ENCODE measurements around the gene RMP24.
"Not testable (repeated sequence)": the region's sequence is repeated elsewhere in the genome, so short reads cannot be mapped to it uniquely, and the experiment has no call there.

Gene RMP24

GRCh38 chr18:36020174-36020711 is 47.8 kb downstream of the RMP24 start:
- H3K4me3 Mint-ChIP-seq = no peak overlapping the region
- WGBS (ENCODE audit: insufficient coverage) = no CpG with 5 or more reads among the region's 3 CpGs

GRCh38 chr18:36023336-36023735 is 50.9 kb downstream of the RMP24 start:
- peaks cover 25 to 38% of the 10 kb centered on the region in 2 donors for H3K36me3 Mint-ChIP-seq
- H3K9me3 Mint-ChIP-seq = no peaks in the 10 kb centered on the region
- Histone ChIP-seq H3K36me3 (replicated peaks in 1 of 2; ENCODE audit: control insufficient read depth in 1 of 2, insufficient read depth in 2 of 2, low read length in 2 of 2) (peaks cover 29 to 34% of the 10 kb centered on the region in 2 donors), H3K4me1 (ENCODE audit: control insufficient read depth in 1 of 2, insufficient read depth in 2 of 2, low read length in 2 of 2) (no peaks in the 10 kb centered on the region), H3K9me3 (replicated peaks in 1 of 2; ENCODE audit: control insufficient read depth in 1 of 2, insufficient read depth in 1 of 2, low read length in 2 of 2) (no peaks in the 10 kb centered on the region), H3K27ac (ENCODE audit: low read depth in 1 of 2, low read length in 2 of 2) (no peak overlapping the region), H3K4me3 (replicated peaks in 1 of 3; ENCODE audit: low read depth in 2 of 3, low read length in 3 of 3) (no peak overlapping the region), H2AFZ (ENCODE audit: insufficient read depth, low read depth, low read length, poor library complexity, severe bottlenecking) (no peak overlapping the region), H4K20me1 (ENCODE audit: insufficient read depth, low read length) (no peaks in the 10 kb centered on the region), H3K4me2 (replicated peaks; ENCODE audit: extremely low read depth, low read length, poor library complexity, severe bottlenecking) (no peak overlapping the region), H3K9ac (ENCODE audit: insufficient read depth, low read length, poor library complexity, severe bottlenecking) (no peak overlapping the region), H3K27me3 (ENCODE audit: control insufficient read depth in 2 of 2, insufficient read depth in 2 of 2, low read length in 2 of 2) (no peaks in the 10 kb centered on the region), H3K79me2 (ENCODE audit: insufficient read depth, low read length) (no peaks in the 10 kb centered on the region)
- H3K27me3 Mint-ChIP-seq (ENCODE audit: low read depth in 3 of 3) = no peaks in the 10 kb centered on the region
- no peak overlapping the region for H3K4me3 Mint-ChIP-seq
- H3K27ac Mint-ChIP-seq = peak overlapping the region in 1 of 7 donors; percentile 61
- no CpG with 5 or more reads among the region's 1 CpG for WGBS (ENCODE audit: insufficient coverage)
- TF ChIP-seq, protein P1, sequence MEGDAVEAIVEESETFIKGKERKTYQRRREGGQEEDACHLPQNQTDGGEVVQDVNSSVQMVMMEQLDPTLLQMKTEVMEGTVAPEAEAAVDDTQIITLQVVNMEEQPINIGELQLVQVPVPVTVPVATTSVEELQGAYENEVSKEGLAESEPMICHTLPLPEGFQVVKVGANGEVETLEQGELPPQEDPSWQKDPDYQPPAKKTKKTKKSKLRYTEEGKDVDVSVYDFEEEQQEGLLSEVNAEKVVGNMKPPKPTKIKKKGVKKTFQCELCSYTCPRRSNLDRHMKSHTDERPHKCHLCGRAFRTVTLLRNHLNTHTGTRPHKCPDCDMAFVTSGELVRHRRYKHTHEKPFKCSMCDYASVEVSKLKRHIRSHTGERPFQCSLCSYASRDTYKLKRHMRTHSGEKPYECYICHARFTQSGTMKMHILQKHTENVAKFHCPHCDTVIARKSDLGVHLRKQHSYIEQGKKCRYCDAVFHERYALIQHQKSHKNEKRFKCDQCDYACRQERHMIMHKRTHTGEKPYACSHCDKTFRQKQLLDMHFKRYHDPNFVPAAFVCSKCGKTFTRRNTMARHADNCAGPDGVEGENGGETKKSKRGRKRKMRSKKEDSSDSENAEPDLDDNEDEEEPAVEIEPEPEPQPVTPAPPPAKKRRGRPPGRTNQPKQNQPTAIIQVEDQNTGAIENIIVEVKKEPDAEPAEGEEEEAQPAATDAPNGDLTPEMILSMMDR (IDR thresholded peaks at IDR 0.05) = no peak
- DNase-seq = no peak
- no peaks in the 10 kb centered on the region for H3K4me1 Mint-ChIP-seq
- intact Hi-C loops (cut with micrococcal nuclease) = no loop called here

More at GRCh38 chr18:36020174-36020711, 47.8 kb downstream of the RMP24 start:
- no peak overlapping the region for H3K9ac ChIP-seq (ENCODE audit: insufficient read depth, low read length, poor library complexity, severe bottlenecking)
- no peak for DNase-seq
- TF ChIP-seq, protein P1 (IDR thresholded peaks at IDR 0.05) = no peak
- H3K4me1 Mint-ChIP-seq = peaks cover 5% of the 10 kb centered on the region
- H3K36me3 Mint-ChIP-seq = peaks cover 10 to 16% of the 10 kb centered on the region in 2 donors
- H2AFZ ChIP-seq (ENCODE audit: insufficient read depth, low read depth, low read length, poor library complexity, severe bottlenecking) = no peak overlapping the region
- H3K4me3 ChIP-seq (replicated peaks in 1 of 3; ENCODE audit: low read depth in 2 of 3, low read length in 3 of 3) = no peak overlapping the region
- no peaks in the 10 kb centered on the region for H3K4me1 ChIP-seq (ENCODE audit: control insufficient read depth in 1 of 2, insufficient read depth in 2 of 2, low read length in 2 of 2)
- no peak overlapping the region for H3K27ac Mint-ChIP-seq
- H3K27me3 Mint-ChIP-seq (ENCODE audit: low read depth in 3 of 3) = no peaks in the 10 kb centered on the region
- no peaks in the 10 kb centered on the region for H4K20me1 ChIP-seq (ENCODE audit: insufficient read depth, low read length)
- H3K9me3 Mint-ChIP-seq = no peaks in the 10 kb centered on the region
- no peaks in the 10 kb centered on the region for H3K27me3 ChIP-seq (ENCODE audit: control insufficient read depth in 2 of 2, insufficient read depth in 2 of 2, low read length in 2 of 2)
- H3K4me2 ChIP-seq (replicated peaks; ENCODE audit: extremely low read depth, low read length, poor library complexity, severe bottlenecking) = no peak overlapping the region
- H3K36me3 ChIP-seq (replicated peaks in 1 of 2; ENCODE audit: control insufficient read depth in 1 of 2, insufficient read depth in 2 of 2, low read length in 2 of 2) = peaks cover 7 to 10% of the 10 kb centered on the region in 2 donors
- H3K79me2 ChIP-seq (ENCODE audit: insufficient read depth, low read length) = no peaks in the 10 kb centered on the region
- H3K27ac ChIP-seq (ENCODE audit: low read depth in 1 of 2, low read length in 2 of 2) = no peak overlapping the region
- H3K9me3 ChIP-seq (replicated peaks in 1 of 2; ENCODE audit: control insufficient read depth in 1 of 2, insufficient read depth in 1 of 2, low read length in 2 of 2) = no peaks in the 10 kb centered on the region
- intact Hi-C loops (cut with micrococcal nuclease) = no loop called here

GRCh38 chr18:36024241-36024640 is 51.8 kb downstream of the RMP24 start:
- DNase-seq; H3K4me3 Mint-ChIP-seq; H4K20me1 ChIP-seq (ENCODE audit: insufficient read depth, low read length); H3K27ac ChIP-seq (ENCODE audit: low read depth in 1 of 2, low read length in 2 of 2); H3K4me1 ChIP-seq (ENCODE audit: control insufficient read depth in 1 of 2, insufficient read depth in 2 of 2, low read length in 2 of 2); H3K9me3 ChIP-seq (replicated peaks in 1 of 2; ENCODE audit: control insufficient read depth in 1 of 2, insufficient read depth in 1 of 2, low read length in 2 of 2); H3K27me3 ChIP-seq (ENCODE audit: control insufficient read depth in 2 of 2, insufficient read depth in 2 of 2, low read length in 2 of 2); H3K4me2 ChIP-seq (replicated peaks; ENCODE audit: extremely low read depth, low read length, poor library complexity, severe bottlenecking); H3K4me3 ChIP-seq (replicated peaks in 1 of 3; ENCODE audit: low read depth in 2 of 3, low read length in 3 of 3); intact Hi-C loops (cut with micrococcal nuclease); H3K9ac ChIP-seq (ENCODE audit: insufficient read depth, low read length, poor library complexity, severe bottlenecking); H3K27me3 Mint-ChIP-seq (ENCODE audit: low read depth in 3 of 3); H3K9me3 Mint-ChIP-seq; H3K79me2 ChIP-seq (ENCODE audit: insufficient read depth, low read length); H3K4me1 Mint-ChIP-seq; H3K27ac Mint-ChIP-seq; H2AFZ ChIP-seq (ENCODE audit: insufficient read depth, low read depth, low read length, poor library complexity, severe bottlenecking): not testable (repeated sequence)
- peaks cover 33 to 45% of the 10 kb centered on the region in 2 donors for H3K36me3 Mint-ChIP-seq
- WGBS (ENCODE audit: insufficient coverage) = 86% methylated on average over 1 of the region's 3 CpGs
- peaks cover 34 to 43% of the 10 kb centered on the region in 2 donors for H3K36me3 ChIP-seq (replicated peaks in 1 of 2; ENCODE audit: control insufficient read depth in 1 of 2, insufficient read depth in 2 of 2, low read length in 2 of 2)

Data from CD14-positive monocyte (primary cell).